Tibial artery (tissue), 4 donors: Measurements from ENCODE around the gene VSNL1.

Source experiments
- DNase-seq, 2 donors: peaks; one replicate each; pipeline ENCODE4 v3.0.0-alpha.2; 2019
- H3K27ac ChIP-seq, 2 donors: fragments of 200-600 bp; sonication (generic) in 1 of 2; 1 replicate in 1 of 2; 2 replicates in 1 of 2; pipeline ENCODE4 v1.5.1; 2018 to 2019; ENCODE audit warnings: mild to moderate bottlenecking in 1 of 2
- H3K27me3 ChIP-seq, 2 donors: fragments of 200-600 bp; sonication (generic) in 1 of 2; one replicate each; pipeline versions ENCODE4 v1.5.1 to v1.6.0; 2016 to 2019
- H3K36me3 ChIP-seq, 3 donors: fragments of 200-600 bp; sonication (generic) in 2 of 3; one replicate each; pipeline ENCODE4 v1.5.1; 2016 to 2019; ENCODE audit warnings: mild to moderate bottlenecking in 2 of 3
- H3K4me1 ChIP-seq, 4 donors: fragments of 200-600 bp; sonication (generic) in 2 of 4; 1 replicate in 3 of 4; 2 replicates in 1 of 4; pipeline ENCODE4 v1.5.1; 2016 to 2019
- H3K4me3 ChIP-seq, 2 donors: fragments of 200-600 bp; sonication (generic) in 1 of 2; 1 replicate in 1 of 2; 2 replicates in 1 of 2; pipeline ENCODE4 v1.5.1; 2018 to 2019; ENCODE audit warnings: mild to moderate bottlenecking in 2 of 2
- H3K9me3 ChIP-seq, 3 donors: fragments of 200-600 bp; sonication (generic) in 1 of 3; one replicate each; pipeline ENCODE4 v1.5.1; 2016 to 2019
- intact Hi-C: fragments of 100-400 bp; cut with DNase I; formaldehyde crosslinking; loops from one replicate; pipeline ENCODE4 v1.15.0; 2023; ENCODE audit warnings: low total_unique reads
- TF ChIP-seq, protein P1 (sequence below), 2 experiments: fragments of 200-600 bp in 1 of 2; fragments of 450-650 bp in 1 of 2; IDR thresholded peaks; one replicate each; pipeline ENCODE4 v1.5.1; 2017 to 2019; ENCODE audit warnings: antibody characterized with exemption in 2 of 2, mild to moderate bottlenecking in 1 of 2, moderate library complexity in 1 of 2

Gene VSNL1

DNA sequence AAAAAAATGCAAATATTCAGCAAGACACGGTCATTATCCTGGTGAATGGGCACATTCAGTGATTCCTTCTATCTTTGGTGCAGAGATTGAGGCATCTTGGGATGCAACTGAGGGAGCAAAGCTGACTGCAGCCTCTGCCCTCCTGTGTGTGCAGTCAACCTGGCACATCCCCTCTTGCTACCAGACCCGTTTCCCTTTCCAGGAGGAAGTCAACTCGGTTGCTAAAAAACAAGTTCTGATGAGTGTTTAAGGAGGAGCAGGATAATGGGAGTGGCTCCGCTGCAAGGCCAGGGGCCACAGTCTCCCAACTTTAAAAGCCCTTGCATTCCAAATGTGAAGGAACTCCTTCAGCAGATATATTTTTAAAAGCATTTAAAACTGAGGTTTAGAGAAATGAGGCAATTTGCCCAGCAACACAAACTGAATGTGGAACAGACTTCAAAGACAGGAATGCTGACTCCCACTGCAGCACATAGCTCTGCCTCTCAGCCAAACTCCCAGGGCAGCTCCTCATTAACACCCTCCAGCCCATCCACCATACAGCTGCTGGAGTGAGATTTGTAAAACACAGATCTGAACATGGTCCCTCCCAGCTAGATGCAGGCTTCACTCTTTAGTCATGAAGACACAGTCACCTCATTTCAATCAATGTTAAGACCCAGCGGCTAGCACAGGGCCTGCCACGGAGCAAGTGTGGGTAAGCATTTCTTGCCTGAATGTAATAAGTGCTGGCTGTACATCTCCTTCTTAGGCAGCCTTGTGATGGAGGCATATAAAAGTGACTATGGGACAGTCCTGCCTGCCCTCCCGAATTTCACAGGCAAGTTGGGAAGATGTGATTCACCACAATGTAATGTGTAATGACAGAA is 54.3 kb downstream of the VSNL1 start:
- Histone ChIP-seq H3K27me3 (no peaks in the 10 kb centered on the region), H3K9me3 (no peaks in the 10 kb centered on the region), H3K36me3 (no peaks in the 10 kb centered on the region), H3K4me3 (no peak overlapping the region), H3K4me1 (peaks cover 0 to 14% (median 4%) of the 10 kb centered on the region in 4 donors), H3K27ac (no peak overlapping the region)
- TF ChIP-seq, protein P1, sequence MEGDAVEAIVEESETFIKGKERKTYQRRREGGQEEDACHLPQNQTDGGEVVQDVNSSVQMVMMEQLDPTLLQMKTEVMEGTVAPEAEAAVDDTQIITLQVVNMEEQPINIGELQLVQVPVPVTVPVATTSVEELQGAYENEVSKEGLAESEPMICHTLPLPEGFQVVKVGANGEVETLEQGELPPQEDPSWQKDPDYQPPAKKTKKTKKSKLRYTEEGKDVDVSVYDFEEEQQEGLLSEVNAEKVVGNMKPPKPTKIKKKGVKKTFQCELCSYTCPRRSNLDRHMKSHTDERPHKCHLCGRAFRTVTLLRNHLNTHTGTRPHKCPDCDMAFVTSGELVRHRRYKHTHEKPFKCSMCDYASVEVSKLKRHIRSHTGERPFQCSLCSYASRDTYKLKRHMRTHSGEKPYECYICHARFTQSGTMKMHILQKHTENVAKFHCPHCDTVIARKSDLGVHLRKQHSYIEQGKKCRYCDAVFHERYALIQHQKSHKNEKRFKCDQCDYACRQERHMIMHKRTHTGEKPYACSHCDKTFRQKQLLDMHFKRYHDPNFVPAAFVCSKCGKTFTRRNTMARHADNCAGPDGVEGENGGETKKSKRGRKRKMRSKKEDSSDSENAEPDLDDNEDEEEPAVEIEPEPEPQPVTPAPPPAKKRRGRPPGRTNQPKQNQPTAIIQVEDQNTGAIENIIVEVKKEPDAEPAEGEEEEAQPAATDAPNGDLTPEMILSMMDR (IDR thresholded peaks at IDR 0.05): no peak
- intact Hi-C loops: no loop called here
- DNase-seq: no peak

DNA sequence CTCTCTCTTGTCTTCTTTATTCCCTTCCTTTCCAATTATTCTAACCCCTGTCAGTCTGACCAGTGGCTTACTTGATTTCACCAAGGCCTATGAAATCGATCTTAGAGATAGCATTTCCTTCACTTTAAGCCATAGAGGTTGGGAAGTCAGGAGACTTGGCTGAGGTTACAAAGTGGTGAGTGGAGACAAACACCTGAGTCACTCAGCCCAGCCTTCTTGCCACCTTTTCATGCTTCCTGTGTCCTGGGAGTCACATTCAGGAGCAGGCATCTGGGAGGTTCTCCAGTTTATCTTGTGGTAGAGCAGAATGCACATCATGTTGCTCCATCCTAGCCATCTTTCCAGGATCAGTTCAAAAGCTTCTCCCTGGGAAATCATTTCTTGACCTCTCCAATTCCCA is 59.1 kb downstream of the VSNL1 start:
- intact Hi-C loops: no loop called here
- Histone ChIP-seq H3K4me1 (peaks cover 0 to 5% (median 2%) of the 10 kb centered on the region in 4 donors), H3K27me3 (no peaks in the 10 kb centered on the region), H3K27ac (no peak overlapping the region), H3K36me3 (no peaks in the 10 kb centered on the region), H3K4me3 (no peak overlapping the region), H3K9me3 (no peaks in the 10 kb centered on the region)
- TF ChIP-seq, protein P1 (IDR thresholded peaks at IDR 0.05): no peak
- DNase-seq: no peak

DNA sequence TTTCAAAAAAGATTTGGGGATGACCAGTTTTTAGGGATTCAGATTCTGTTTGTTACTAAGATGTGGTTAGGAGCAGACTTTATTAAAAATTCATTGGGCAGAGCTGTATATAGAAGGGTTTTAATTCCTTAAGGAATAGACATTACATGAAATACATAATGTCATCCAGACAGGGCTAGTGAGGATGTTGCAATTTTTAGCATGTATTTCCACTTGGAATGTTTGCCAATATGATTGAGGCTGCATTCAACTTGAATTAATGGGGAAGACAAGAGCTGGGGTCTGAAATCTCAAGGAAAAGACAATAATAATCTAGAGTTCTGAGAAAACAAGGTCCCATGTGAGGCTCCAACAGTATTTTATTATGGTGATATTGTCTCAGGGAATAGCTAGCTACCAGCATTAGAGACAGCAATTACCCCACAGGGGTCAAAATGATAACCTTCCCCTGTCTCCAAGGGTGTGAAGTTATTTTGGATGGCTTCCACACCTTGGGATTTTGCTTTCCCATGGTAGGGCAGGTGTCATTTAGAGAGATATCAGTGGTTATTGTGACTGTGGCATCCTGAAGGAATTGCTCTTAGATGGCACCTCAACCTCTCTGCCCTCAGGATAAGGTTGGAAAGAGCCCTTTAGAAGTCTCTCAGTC is 60.2 kb downstream of the VSNL1 start:
- no peaks in the 10 kb centered on the region for H3K9me3 ChIP-seq
- no peaks in the 10 kb centered on the region for H3K36me3 ChIP-seq
- no peak overlapping the region for H3K27ac ChIP-seq
- no peak overlapping the region for H3K4me3 ChIP-seq
- TF ChIP-seq, protein P1 (IDR thresholded peaks at IDR 0.05): no peak
- intact Hi-C loops: no loop called here
- DNase-seq: no peak
- no peaks in the 10 kb centered on the region for H3K27me3 ChIP-seq
- H3K4me1 ChIP-seq: no peaks in the 10 kb centered on the region

DNA sequence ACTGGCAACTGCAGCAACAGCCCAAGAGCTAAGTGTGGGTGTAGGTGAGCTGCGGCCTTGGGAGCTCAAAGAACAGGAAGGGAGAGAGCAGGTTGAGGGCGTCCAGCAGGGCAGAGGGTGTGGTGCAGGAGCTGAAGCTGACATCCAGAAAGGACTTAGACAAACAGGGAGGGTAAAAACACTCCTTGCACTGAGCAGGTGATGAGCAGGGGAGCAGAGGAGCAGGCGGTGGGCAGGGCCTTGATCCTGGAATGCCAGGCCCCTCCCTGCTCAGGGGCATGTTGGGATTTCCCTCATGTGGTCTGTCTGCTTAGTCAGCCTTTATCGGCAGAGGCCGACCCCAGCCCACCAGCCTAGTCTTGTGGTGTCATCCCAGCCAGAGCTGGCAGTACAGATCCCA is 63.6 kb downstream of the VSNL1 start:
- Histone ChIP-seq H3K9me3 (no peaks in the 10 kb centered on the region), H3K4me1 (no peaks in the 10 kb centered on the region), H3K36me3 (no peaks in the 10 kb centered on the region), H3K4me3 (no peak overlapping the region), H3K27me3 (no peaks in the 10 kb centered on the region), H3K27ac (no peak overlapping the region)
- TF ChIP-seq, protein P1 (IDR thresholded peaks at IDR 0.05): no peak
- intact Hi-C loops: no loop called here
- DNase-seq: no peak

DNA sequence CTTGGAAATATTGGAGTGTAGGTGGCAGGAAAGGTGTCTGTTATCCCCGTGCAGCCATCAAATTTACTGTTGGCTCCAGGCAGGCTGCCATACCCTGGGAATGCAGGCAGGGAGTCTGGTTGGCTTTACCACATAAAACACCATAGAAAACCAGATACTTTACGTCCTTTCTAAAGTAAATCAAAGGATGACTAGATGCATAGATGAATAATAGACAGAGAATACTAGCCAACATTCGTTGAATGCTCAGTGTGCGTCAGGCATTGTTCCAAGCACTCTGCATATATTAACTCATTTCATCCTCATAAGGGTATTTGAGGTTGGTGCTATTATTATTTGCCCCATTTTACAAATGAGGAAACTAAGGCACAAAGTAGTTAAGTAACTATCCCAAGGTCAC is 65.2 kb downstream of the VSNL1 start:
- Histone ChIP-seq H3K9me3 (no peaks in the 10 kb centered on the region), H3K27ac (no peak overlapping the region), H3K27me3 (no peaks in the 10 kb centered on the region), H3K36me3 (no peaks in the 10 kb centered on the region), H3K4me1 (peaks cover 0 to 9% (median 3%) of the 10 kb centered on the region in 4 donors), H3K4me3 (no peak overlapping the region)
- TF ChIP-seq, protein P1 (IDR thresholded peaks at IDR 0.05): no peak
- intact Hi-C loops: no loop called here
- DNase-seq: no peak
